Fibroblast of skin of right biceps (primary cell): Measurements from ENCODE around the gene HBG1.

ENCODE experiments used
- DNase-seq: peaks from one replicate; pipeline ENCODE4 v3.0.0-alpha.2; 2013

HBG1 gene

GRCh38 chr11:5224538-5225479 lies 24.8 kb downstream of the HBG1 start:
- no peak for DNase-seq

GRCh38 chr11:5223686-5224085 lies 26.0 kb downstream of the HBG1 start:
- DNase-seq, result peak; percentile 5

- no peak for DNase-seq
Measured at GRCh38 chr11:5223146-5223545, 26.5 kb downstream of the HBG1 start.

GRCh38 chr11:5210376-5210885 lies 39.2 kb downstream of the HBG1 start:
- no peak for DNase-seq

- peak; percentile 55 for DNase-seq
Measured at GRCh38 chr11:5204787-5205186, 44.9 kb downstream of the HBG1 start.

DNA sequence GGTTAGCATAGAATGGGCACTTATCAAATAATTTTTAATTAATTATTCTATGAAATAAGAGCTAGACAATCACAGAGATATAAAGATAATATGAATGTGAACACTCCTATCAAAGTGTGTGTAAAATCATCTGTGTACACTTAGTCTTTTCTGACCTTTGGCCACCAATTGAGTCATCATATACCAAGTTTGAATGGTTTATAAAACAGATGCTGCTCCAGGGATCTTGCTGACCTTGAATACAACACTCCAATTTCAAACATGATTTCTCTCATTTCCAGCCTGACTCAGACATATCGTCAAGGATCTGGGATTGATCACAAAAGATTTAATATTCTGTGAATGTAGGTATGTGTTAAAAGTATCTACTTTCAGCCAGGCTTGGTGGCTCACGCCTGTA lies 46.3 kb downstream of the HBG1 start:
- DNase-seq, result no peak

DNA sequence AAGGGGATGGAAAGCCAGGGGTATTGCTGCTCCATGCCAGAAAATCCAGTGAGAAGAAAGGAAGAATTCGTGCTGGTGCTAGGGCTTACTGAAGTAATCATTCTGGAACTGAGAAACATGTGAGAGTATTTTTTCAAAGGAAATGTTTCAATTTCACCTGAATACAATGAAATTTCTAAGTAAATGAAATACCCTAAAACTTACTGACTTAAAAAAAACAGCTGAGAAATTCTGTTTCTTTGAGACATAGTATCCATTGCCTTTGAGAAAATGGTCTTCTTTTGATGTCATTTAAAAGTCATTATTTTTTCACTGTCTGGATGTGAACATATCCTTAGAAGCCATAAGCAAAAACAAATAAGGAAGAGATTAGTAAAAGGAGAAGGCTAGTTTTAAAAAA lies 49.1 kb downstream of the HBG1 start, which contains the start of gene OR51V1:
Gene OR51V1, minus strand, starts transcription at position 101 of the 400 bp plus-strand sequence. Its CDS starts 0 bp downstream, at position 101.
- DNase-seq, result no peak

- DNase-seq, result no peak
Measured at GRCh38 chr11:5198285-5198684, 51.4 kb downstream of the HBG1 start.
